T-helper 22 cell (primary cell): Measurements from ENCODE around the gene ARHGAP21.

Experiments
- DNase-seq: peaks from one replicate; pipeline ENCODE4 v3.0.0-alpha.2; 2020; ENCODE audit warnings: low read depth

ARHGAP21 gene

DNA sequence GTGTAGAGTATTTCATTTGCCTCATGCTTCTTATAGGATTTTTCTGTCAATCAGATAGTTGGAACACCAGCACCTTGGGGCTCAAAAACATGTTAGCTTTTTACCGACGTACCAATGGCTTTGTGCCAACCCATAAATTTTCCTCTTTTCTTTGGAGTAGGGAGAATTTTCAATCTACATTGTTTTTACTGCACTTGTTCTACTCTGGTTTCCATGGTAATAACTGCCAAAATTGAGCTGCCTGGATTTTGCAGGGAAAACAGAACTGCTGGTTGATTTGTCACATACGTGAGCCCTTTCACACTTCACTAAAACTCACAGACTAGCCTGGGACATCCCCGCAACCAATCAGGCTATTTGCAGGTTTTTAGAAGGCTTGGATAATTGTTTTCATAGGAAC, 189.7 kb downstream of the ARHGAP21 start:
- no peak for DNase-seq
